ENCODE measurements around the gene TREML1.

The TREML1 gene

GRCh38 chr6:41153992-41154625 lies at the start of gene TREML1:
Gene TREML1, minus strand, starts transcription at chr6:41154347. Its CDS starts 59 bp downstream, at chr6:41154288.
- no peaks in the 10 kb centered on the region for H3K9me3 ChIP-seq (ENCODE audit: control insufficient read depth, insufficient read depth, low read depth, low read length)
- H3K36me3 ChIP-seq (ENCODE audit: control insufficient read depth in 2 of 2, insufficient read depth in 1 of 2, low read length in 2 of 2): no peaks in the 10 kb centered on the region
- TF ChIP-seq ZNF529 (tag by site-specific recombination; IDR thresholded peaks at IDR 0.05; ENCODE audit: insufficient replicate concordance) (no peak), ZNF555 (tag by site-specific recombination; conservative IDR thresholded peaks at IDR 0.05) (no peak), ZNF677 (tag by site-specific recombination; IDR thresholded peaks at IDR 0.05) (no peak), BCL6B (tag by site-specific recombination; IDR thresholded peaks at IDR 0.05) (no peak), ELK4 (IDR thresholded peaks at IDR 0.05; ENCODE audit: borderline replicate concordance, low read depth, low read length) (no peak), PBX3 (CRISPR knock-in tag; IDR thresholded peaks at IDR 0.05) (no peak), REST (tag by site-specific recombination; IDR thresholded peaks at IDR 0.05) (no peak), ZNF510 (tag by site-specific recombination; IDR thresholded peaks at IDR 0.05; ENCODE audit: insufficient replicate concordance) (no peak)
- CTCF ChIA-PET: interaction anchor here (0.7 kb wide), 2 partner anchors 11 to 40 kb away, joined by 3 read pairs; no protein-coding TSS in a partner anchor
- no peak within 1 kb of the TSS for H3K4me3 ChIP-seq (ENCODE audit: low read depth, low read length)
- POLR2A ChIA-PET: no interaction called here
- no peak within 1 kb of the TSS for H3K27ac ChIP-seq (ENCODE audit: extremely low read depth, low read depth, low read length)
- H3K4me1 ChIP-seq (ENCODE audit: control insufficient read depth, insufficient read depth, low read length): no peaks in the 10 kb centered on the region

- Histone ChIP-seq H3K4me3 (ENCODE audit: low read depth, low read length) (no peak overlapping the region), H3K4me1 (ENCODE audit: control insufficient read depth, insufficient read depth, low read length) (no peaks in the 10 kb centered on the region), H3K36me3 (ENCODE audit: control insufficient read depth in 2 of 2, insufficient read depth in 1 of 2, low read length in 2 of 2) (no peaks in the 10 kb centered on the region), H3K9me3 (ENCODE audit: control insufficient read depth, insufficient read depth, low read depth, low read length) (no peaks in the 10 kb centered on the region), H3K27ac (ENCODE audit: extremely low read depth, low read depth, low read length) (no peak overlapping the region)
- ChIA-PET CTCF (interaction anchor here (0.7 to 1.6 kb wide), 4 partner anchors 10 to 844 kb away, joined by 3 to 6 read pairs (median 4); partner anchors contain the start of gene TREML4), POLR2A (no interaction called here)
- TF ChIP-seq ZNF473 (tag by site-specific recombination; IDR thresholded peaks at IDR 0.05) (0 out of 2 replicates have a peak, but pooled peaks have one; percentile 40), ZNF175 (tag by site-specific recombination; IDR thresholded peaks at IDR 0.05) (no peak)
Observed at GRCh38 chr6:41201764-41202173, 47.6 kb upstream of the TREML1 start.

- no peaks in the 10 kb centered on the region for H3K36me3 ChIP-seq (ENCODE audit: control insufficient read depth in 2 of 2, insufficient read depth in 1 of 2, low read length in 2 of 2)
- POLR2A ChIA-PET: no interaction called here
- no peak within 1 kb of the TSS for H3K27ac ChIP-seq (ENCODE audit: extremely low read depth, low read depth, low read length)
- no peak within 1 kb of the TSS for H3K4me3 ChIP-seq (ENCODE audit: low read depth, low read length)
- CTCF ChIA-PET: interaction anchor here (0.9 to 1.6 kb wide), 4 partner anchors 9 to 177 kb away, joined by 3 to 7 read pairs (median 6); no protein-coding TSS in a partner anchor
- TF ChIP-seq ZNF48 (tag by site-specific recombination; IDR thresholded peaks at IDR 0.05) (no peak), KLF1 (tag by site-specific recombination; IDR thresholded peaks at IDR 0.05) (peak; percentile 91), SETDB1 (IDR thresholded peaks at IDR 0.05; ENCODE audit: insufficient read length, low read length) (no peak)
- H3K4me1 ChIP-seq (ENCODE audit: control insufficient read depth, insufficient read depth, low read length): no peaks in the 10 kb centered on the region
- no peaks in the 10 kb centered on the region for H3K9me3 ChIP-seq (ENCODE audit: control insufficient read depth, insufficient read depth, low read depth, low read length)
Observed at GRCh38 chr6:41200901-41201763, 47.0 kb upstream of the TREML1 start, which contains the start of gene TREML2. Gene TREML2, minus strand, starts transcription at chr6:41201149. Its CDS starts 141 bp downstream, at chr6:41201008.
